Astrocyte (in vitro differentiated cells and primary cell): Measurements from ENCODE around the gene KCNK6.

ENCODE experiments used
- EZH2 ChIP-seq: IDR thresholded peaks from 2 replicates; pipeline ENCODE4 v1.6.1; 2012; ENCODE audit warnings: mild to moderate bottlenecking, low read length, inconsistent platforms; ENCODE audit not compliant: insufficient read depth
- TF ChIP-seq, protein P1 (sequence below): IDR thresholded peaks from 2 replicates; pipeline ENCODE4 v1.5.1; 2011; ENCODE audit warnings: low read depth, mild to moderate bottlenecking, inconsistent platforms, low read length, moderate library complexity; ENCODE audit not compliant: insufficient read depth

DNA sequence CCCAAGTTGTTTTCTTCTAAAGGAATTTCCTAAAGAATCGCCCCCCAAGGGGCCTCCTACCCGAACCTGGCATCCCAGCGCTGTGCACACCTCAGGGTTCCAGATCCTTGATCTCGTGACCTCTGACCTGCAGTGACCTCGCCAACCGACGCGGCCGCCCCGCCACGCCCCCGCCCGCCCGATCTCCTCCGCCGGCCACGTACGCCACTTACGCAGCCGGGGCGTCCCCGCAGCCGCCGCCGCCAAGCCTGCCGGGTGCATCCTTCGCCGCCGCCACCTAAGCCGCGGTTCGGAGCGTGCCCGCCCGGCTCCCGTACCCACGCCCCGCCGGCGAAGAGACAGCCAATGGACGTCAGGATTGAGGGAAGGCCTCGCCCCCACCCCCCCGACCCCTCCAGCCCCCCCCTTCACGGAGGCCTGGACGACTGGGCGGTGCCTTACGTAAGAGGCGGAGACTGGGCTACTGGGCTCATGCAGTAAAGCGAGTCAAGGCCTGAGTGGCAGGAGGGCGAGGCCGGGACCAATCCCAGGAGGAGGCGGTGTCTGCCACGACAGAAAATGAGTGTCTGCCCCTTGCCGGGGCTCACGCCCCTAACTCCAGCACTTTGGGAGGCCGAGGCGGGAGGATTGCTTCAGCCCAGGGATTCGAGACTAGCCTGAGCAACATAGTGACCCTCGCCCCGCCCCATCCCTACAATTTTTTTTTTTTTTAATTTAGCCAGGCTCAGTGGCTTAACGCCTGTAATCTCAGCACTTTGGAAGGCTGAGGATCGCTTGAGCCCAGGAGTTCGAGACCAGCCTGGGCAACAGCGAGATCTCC, 3.8 kb upstream of the KCNK6 start, which contains the start of gene YIF1B:
- TF ChIP-seq, protein P1, sequence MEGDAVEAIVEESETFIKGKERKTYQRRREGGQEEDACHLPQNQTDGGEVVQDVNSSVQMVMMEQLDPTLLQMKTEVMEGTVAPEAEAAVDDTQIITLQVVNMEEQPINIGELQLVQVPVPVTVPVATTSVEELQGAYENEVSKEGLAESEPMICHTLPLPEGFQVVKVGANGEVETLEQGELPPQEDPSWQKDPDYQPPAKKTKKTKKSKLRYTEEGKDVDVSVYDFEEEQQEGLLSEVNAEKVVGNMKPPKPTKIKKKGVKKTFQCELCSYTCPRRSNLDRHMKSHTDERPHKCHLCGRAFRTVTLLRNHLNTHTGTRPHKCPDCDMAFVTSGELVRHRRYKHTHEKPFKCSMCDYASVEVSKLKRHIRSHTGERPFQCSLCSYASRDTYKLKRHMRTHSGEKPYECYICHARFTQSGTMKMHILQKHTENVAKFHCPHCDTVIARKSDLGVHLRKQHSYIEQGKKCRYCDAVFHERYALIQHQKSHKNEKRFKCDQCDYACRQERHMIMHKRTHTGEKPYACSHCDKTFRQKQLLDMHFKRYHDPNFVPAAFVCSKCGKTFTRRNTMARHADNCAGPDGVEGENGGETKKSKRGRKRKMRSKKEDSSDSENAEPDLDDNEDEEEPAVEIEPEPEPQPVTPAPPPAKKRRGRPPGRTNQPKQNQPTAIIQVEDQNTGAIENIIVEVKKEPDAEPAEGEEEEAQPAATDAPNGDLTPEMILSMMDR = no peak
- TF ChIP-seq EZH2 = no peak
